Common myeloid progenitor, CD34-positive (primary cell): Measurements from ENCODE around the gene PMP22. TPM values are rescaled to one million over a fixed set of nuclear protein-coding genes. Genes with fewer than 3 reads are reported as not detected.

Experiments
- CTCF ChIA-PET: fragments of 350-600 bp; sonication (Branson Sonifier 250); formaldehyde crosslinking; loops from one replicate; lab custom pipeline; 2021; ENCODE audit warnings: antibody characterized with exemption; lab: Charles Lee
- POLR2A ChIA-PET: fragments of 350-600 bp; sonication (Branson Sonifier 250); formaldehyde crosslinking; loops from one replicate; lab custom pipeline; 2021; ENCODE audit warnings: antibody characterized with exemption; lab: Charles Lee
- DNase-seq, 3 donors: peaks; one replicate each; pipeline versions ENCODE4 v3.0.0 to v3.0.0-alpha.2; 2013
- H3K27ac ChIP-seq, 2 experiments: 1 replicate in 1 of 2; 2 replicates in 1 of 2; pipeline ENCODE4 v1.7.0; 2013; ENCODE audit warnings: inconsistent platforms in 2 of 2, low read length in 2 of 2, mild to moderate bottlenecking in 2 of 2, low read depth in 1 of 2, moderate library complexity in 1 of 2; ENCODE audit not compliant: severe bottlenecking in 2 of 2, insufficient read depth in 1 of 2, poor library complexity in 1 of 2
- H3K27me3 ChIP-seq, 5 experiments: replicated peaks in 2 of 5; 1 replicate in 3 of 5; 2 replicates in 2 of 5; pipeline versions ENCODE4 v1.6.1 to v1.7.0; 2013; ENCODE audit warnings: low read length in 4 of 5, mild to moderate bottlenecking in 2 of 5, moderate library complexity in 2 of 5, inconsistent platforms in 1 of 5; ENCODE audit not compliant: insufficient read depth in 5 of 5, control insufficient read depth in 4 of 5
- H3K36me3 ChIP-seq, 4 experiments: 1 replicate in 2 of 4; 2 replicates in 2 of 4; pipeline versions ENCODE4 v1.6.1 to v1.7.0; 2013; ENCODE audit warnings: low read length in 3 of 4, control low read depth in 1 of 4, mild to moderate bottlenecking in 1 of 4; ENCODE audit not compliant: control insufficient read depth in 4 of 4, insufficient read depth in 4 of 4
- H3K4me1 ChIP-seq, 4 experiments: 1 replicate in 3 of 4; 2 replicates in 1 of 4; pipeline versions ENCODE4 v1.6.1 to v1.7.1; 2013; ENCODE audit warnings: low read length in 3 of 4, mild to moderate bottlenecking in 3 of 4, control low read depth in 1 of 4, inconsistent platforms in 1 of 4, moderate library complexity in 1 of 4; ENCODE audit not compliant: control insufficient read depth in 4 of 4, insufficient read depth in 4 of 4; ENCODE audit errors: control extremely low read depth in 1 of 4
- H3K4me3 ChIP-seq, 7 experiments: 1 replicate in 4 of 7; 2 replicates in 3 of 7; pipeline versions ENCODE4 v1.5.1 to v1.7.0; 2013; ENCODE audit warnings: mild to moderate bottlenecking in 7 of 7, low read length in 6 of 7, moderate library complexity in 6 of 7, inconsistent platforms in 2 of 7, low read depth in 2 of 7, control low read depth in 1 of 7; ENCODE audit not compliant: insufficient read depth in 4 of 7, control insufficient read depth in 1 of 7; ENCODE audit errors: extremely low read depth in 1 of 7
- H3K9me3 ChIP-seq, 5 experiments: 1 replicate in 4 of 5; 2 replicates in 1 of 5; pipeline versions ENCODE4 v1.6.1 to v1.7.1; 2013; ENCODE audit warnings: low read length in 4 of 5, mild to moderate bottlenecking in 2 of 5, inconsistent platforms in 1 of 5, low read depth in 1 of 5, moderate library complexity in 1 of 5; ENCODE audit not compliant: control insufficient read depth in 4 of 5, insufficient read depth in 2 of 5; ENCODE audit errors: control extremely low read depth in 1 of 5
- WGBS: methylation state at CpG from one replicate; pipeline ENCODE4 v1.1.5; 2013; ENCODE audit not compliant: insufficient coverage; 5-methylcytosine and 5-hydroxymethylcytosine counted together
- polyA plus RNA-seq: library from polyadenylated mRNA; unstranded; fragments of 120-200 nt; gene quantifications from one replicate; pipeline ENCODE4 v1.2.1, GENCODE V29; 2013

PMP22 gene
- polyA plus RNA-seq = 4.3 TPM

GRCh38 chr17:15265131-15265530 lies at the start of gene PMP22:
Gene PMP22 (minus strand): TSS chr17:15265326. CDS start chr17:15260727, 4,599 bp downstream.
- H3K4me3 ChIP-seq = no peak within 1 kb of the TSS
- no peak for DNase-seq
- no peaks in the 10 kb centered on the region for H3K9me3 ChIP-seq
- H3K4me1 ChIP-seq = peaks cover 1 to 29% (median 24%) of the 10 kb centered on the region in 4 experiments
- POLR2A ChIA-PET = no interaction called here
- H3K27ac ChIP-seq = no peak within 1 kb of the TSS
- WGBS = 89% methylated on average over 6 of the region's 6 CpGs
- H3K27me3 ChIP-seq = peaks cover 7 to 76% (median 35%) of the 10 kb centered on the region in 5 experiments
- CTCF ChIA-PET = interaction anchor here (1.2 to 1.7 kb wide), 2 partner anchors 17 to 238 kb away, joined by 4 to 5 read pairs; no protein-coding TSS in a partner anchor
- no peaks in the 10 kb centered on the region for H3K36me3 ChIP-seq

GRCh38 chr17:15311996-15312395 lies 46.9 kb upstream of the PMP22 start:
- DNase-seq = no peak
- POLR2A ChIA-PET = no interaction called here

GRCh38 chr17:15309793-15310192 lies 44.7 kb upstream of the PMP22 start:
- Histone ChIP-seq H3K9me3 (no peaks in the 10 kb centered on the region), H3K4me1 (no peaks in the 10 kb centered on the region), H3K27me3 (peaks cover 0 to 5% (median 2%) of the 10 kb centered on the region in 5 experiments), H3K4me3 (no peak overlapping the region), H3K36me3 (no peaks in the 10 kb centered on the region), H3K27ac (no peak overlapping the region)
- 100% methylated on average over 3 of the region's 3 CpGs for whole genome bisulfite sequencing
- POLR2A ChIA-PET = no interaction called here
- CTCF ChIA-PET = no interaction called here
- DNase-seq = no peak

More at GRCh38 chr17:15311996-15312395, 46.9 kb upstream of the PMP22 start:
- no peak overlapping the region for H3K4me3 ChIP-seq
- H3K9me3 ChIP-seq = no peaks in the 10 kb centered on the region
- H3K4me1 ChIP-seq = no peaks in the 10 kb centered on the region
- CTCF ChIA-PET = no interaction called here
- no peak overlapping the region for H3K27ac ChIP-seq
- H3K27me3 ChIP-seq = peaks cover 0 to 7% (median under 1%) of the 10 kb centered on the region in 5 experiments
- H3K36me3 ChIP-seq = no peaks in the 10 kb centered on the region
- WGBS = 100% methylated on average over 4 of the region's 5 CpGs

GRCh38 chr17:15309236-15309635 lies 44.1 kb upstream of the PMP22 start:
- no peaks in the 10 kb centered on the region for H3K4me1 ChIP-seq
- POLR2A ChIA-PET = no interaction called here
- no peak overlapping the region for H3K4me3 ChIP-seq
- CTCF ChIA-PET = no interaction called here
- H3K27me3 ChIP-seq = peaks cover 0 to 5% (median 2%) of the 10 kb centered on the region in 5 experiments
- no peak overlapping the region for H3K27ac ChIP-seq
- WGBS = 67% methylated on average over 3 of the region's 3 CpGs
- H3K9me3 ChIP-seq = no peaks in the 10 kb centered on the region
- H3K36me3 ChIP-seq = no peaks in the 10 kb centered on the region
- DNase-seq = no peak

GRCh38 chr17:15308758-15309157 lies 43.6 kb upstream of the PMP22 start:
- no peak overlapping the region for H3K27ac ChIP-seq
- DNase-seq = no peak
- H3K27me3 ChIP-seq = peaks cover 0 to 6% (median 2%) of the 10 kb centered on the region in 5 experiments
- no peaks in the 10 kb centered on the region for H3K4me1 ChIP-seq
- H3K4me3 ChIP-seq = no peak overlapping the region
- ChIA-PET POLR2A (no interaction called here), CTCF (no interaction called here)
- H3K9me3 ChIP-seq = no peaks in the 10 kb centered on the region
- WGBS = 93% methylated on average over 7 of the region's 7 CpGs
- H3K36me3 ChIP-seq = no peaks in the 10 kb centered on the region

GRCh38 chr17:15307710-15308111 lies 42.6 kb upstream of the PMP22 start:
- H3K9me3 ChIP-seq = no peaks in the 10 kb centered on the region
- H3K36me3 ChIP-seq = no peaks in the 10 kb centered on the region
- POLR2A ChIA-PET = no interaction called here
- 86% methylated on average over 2 of the region's 4 CpGs for WGBS
- peaks cover 0 to 6% (median 2%) of the 10 kb centered on the region in 5 experiments for H3K27me3 ChIP-seq
- CTCF ChIA-PET = no interaction called here
- H3K4me1 ChIP-seq = no peaks in the 10 kb centered on the region
- H3K27ac ChIP-seq = no peak overlapping the region
- DNase-seq = no peak
- H3K4me3 ChIP-seq = no peak overlapping the region

- no peaks in the 10 kb centered on the region for H3K4me1 ChIP-seq
- ChIA-PET POLR2A (no interaction called here), CTCF (no interaction called here)
- no peak overlapping the region for H3K4me3 ChIP-seq
- 95% methylated on average over 12 of the region's 14 CpGs for WGBS
- no peak for DNase-seq
- no peaks in the 10 kb centered on the region for H3K9me3 ChIP-seq
- peaks cover 0 to 12% (median 3%) of the 10 kb centered on the region in 5 experiments for H3K27me3 ChIP-seq
- H3K36me3 ChIP-seq = no peaks in the 10 kb centered on the region
- no peak overlapping the region for H3K27ac ChIP-seq
These were observed 38.7 kb upstream of the PMP22 start for GRCh38 chr17:15303851-15304250.
